ENCODE results near the gene TRAPPC14. TPM values are rescaled to one million over a fixed set of nuclear protein-coding genes. Genes with fewer than 3 reads are reported as not detected.
"Not testable (repeated sequence)": the region's sequence is repeated elsewhere in the genome, so short reads cannot be mapped to it uniquely, and the experiment has no call there.

Gene TRAPPC14, protein sequence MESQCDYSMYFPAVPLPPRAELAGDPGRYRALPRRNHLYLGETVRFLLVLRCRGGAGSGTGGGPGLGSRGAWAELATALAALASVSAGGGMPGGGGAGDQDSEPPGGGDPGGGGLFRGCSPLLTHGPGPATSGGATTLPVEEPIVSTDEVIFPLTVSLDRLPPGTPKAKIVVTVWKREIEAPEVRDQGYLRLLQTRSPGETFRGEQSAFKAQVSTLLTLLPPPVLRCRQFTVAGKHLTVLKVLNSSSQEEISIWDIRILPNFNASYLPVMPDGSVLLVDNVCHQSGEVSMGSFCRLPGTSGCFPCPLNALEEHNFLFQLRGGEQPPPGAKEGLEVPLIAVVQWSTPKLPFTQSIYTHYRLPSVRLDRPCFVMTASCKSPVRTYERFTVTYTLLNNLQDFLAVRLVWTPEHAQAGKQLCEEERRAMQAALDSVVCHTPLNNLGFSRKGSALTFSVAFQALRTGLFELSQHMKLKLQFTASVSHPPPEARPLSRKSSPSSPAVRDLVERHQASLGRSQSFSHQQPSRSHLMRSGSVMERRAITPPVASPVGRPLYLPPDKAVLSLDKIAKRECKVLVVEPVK
- 17.2 TPM for polyA plus RNA-seq (2013, experiment 1 of 2; ENCODE audit: insufficient read length)
- polyA plus RNA-seq (2013, experiment 2 of 2; ENCODE audit: insufficient read length): 10.5 TPM

DNA sequence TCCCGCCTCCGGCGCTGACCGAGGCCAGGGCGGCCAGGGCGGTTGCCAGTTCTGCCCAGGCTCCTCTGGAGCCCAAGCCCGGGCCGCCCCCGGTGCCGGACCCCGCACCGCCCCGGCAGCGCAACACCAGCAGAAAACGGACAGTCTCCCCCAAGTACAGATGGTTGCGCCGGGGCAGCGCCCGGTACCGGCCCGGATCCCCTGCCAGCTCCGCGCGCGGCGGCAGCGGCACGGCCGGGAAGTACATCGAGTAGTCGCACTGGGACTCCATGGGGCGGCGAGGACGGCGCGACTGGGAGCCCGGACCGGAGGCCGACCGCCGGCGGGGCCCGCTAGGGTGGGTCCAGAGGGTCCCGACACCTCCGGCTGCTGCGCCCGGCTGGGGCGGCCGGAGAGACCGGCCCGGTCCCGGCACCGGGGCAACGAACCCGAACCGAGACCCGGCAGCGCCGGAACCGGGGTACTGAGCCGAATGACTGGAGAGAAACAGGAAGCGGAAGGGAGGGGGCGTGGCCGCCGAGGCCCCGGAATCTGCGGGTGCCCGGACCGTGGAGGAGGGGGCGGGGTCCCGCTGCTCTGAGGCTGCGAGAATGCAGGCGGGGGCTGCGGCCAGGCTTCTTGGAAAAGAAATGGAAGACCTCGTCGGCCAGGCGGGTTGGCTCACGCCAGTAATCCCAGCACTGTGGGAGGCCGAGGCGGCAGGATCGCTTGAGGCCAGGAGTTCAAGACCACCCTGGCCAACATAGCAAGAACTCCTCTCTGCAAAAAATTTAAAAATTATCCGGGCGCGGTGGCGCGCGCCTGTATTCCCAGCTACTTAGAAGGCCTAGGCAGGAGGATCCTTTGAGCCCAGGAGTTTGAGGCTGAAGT is at the start of gene TRAPPC14:
TSS of gene TRAPPC14 (minus strand) at position 495 of the 870 bp plus-strand sequence. CDS start at position 271, 224 bp downstream.
- peak; percentile 84 for DNase-seq

DNA sequence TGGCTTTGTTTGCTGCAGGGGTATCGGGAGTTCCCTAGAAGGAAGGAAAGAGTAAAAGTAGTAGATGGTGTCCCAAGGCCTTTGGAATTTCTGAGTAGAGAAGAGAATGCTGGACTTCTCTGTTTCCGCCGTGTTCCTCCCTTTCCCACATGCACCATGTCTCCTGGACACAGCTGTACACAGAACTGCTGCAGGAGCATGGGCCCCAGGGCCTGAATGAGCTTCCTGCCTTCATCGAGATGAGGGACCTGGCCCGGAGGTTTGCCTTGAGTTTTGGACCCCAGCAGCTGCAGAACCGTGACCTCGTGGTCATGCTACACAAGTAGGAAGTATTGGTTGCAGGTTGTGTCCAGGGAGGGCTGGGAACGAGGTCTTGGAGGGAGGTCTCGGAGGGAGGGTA is 45.9 kb upstream of the TRAPPC14 start:
- no peak for DNase-seq

DNA sequence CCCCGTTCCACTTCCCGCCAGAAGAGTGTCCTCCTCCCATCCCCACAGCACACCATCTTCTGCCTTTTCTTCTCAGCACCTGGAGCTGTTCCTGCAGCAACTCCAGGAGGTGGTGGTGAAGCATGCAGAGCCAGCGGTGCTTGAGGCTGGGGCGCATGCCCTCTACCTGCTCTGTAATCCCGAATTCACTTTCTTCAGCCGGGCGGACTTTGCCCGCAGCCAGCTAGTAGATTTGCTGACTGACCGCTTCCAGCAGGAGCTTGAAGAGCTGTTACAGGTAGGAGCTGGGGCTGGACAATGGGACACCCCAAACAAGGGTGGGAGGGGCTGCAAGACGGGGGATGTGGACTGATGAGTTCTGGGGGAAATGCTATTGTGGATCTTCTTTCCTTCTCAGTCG is 42.2 kb upstream of the TRAPPC14 start:
- DNase-seq: no peak

DNA sequence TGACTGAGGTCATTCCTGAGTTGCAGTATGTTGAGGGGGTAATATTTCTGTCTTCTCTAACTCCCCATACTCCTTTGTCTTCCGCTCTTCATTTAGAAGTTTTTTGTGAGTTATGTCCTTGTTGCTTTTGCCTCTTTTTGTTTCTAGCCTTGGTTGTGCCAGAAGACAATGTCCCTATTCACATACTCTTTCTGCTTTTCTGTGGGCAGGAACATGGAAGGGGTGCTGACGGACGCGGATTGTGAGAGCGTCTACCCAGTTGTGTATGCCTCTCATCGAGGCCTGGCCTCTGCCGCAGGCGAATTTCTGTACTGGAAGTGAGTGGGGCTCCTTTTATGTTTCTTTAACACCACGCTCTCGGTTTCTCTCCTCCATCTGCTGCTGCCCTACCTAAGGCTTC is 39.7 kb upstream of the TRAPPC14 start:
- DNase-seq: no peak

DNA sequence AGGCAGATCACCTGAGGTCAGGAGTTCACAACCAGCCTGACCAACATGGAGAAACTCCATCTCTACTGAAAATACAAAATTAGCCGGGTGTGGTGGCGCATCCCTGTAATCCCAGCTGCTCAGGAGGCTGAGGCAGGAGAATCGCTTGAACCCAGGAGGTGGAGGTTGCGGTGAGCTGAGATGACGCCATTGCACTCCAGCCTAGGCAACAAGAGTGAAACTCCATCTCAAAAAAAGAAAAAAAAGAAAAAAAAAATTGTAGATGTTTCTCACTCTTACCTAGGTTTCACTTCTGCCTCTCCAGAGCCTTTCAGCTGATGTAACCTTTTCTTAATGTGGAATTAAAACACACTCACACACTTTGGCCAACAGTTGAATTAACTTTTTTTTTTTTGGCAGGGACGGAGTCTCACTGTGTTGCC is 37.4 kb upstream of the TRAPPC14 start:
- not testable (repeated sequence) for DNase-seq

DNA sequence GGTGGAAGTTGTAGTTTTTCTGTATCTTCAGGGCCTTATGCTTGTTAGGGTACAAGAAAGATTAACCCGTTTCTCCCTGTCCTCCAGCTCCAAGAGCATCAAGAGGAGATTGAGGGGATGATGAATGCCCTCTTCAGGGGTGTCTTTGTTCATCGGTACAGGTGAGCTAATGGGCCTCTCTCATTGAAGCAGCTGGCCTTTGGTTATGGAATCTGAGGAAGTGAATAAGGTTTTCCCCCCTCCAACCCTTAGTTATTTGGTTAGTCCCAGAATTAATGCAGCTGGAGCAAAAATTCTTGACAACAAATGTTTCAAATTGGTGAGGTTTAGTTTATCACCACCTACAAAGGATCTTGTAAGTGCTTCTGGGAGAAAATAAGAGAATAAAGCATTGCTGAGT is 36.7 kb upstream of the TRAPPC14 start:
- no peak for DNase-seq

DNA sequence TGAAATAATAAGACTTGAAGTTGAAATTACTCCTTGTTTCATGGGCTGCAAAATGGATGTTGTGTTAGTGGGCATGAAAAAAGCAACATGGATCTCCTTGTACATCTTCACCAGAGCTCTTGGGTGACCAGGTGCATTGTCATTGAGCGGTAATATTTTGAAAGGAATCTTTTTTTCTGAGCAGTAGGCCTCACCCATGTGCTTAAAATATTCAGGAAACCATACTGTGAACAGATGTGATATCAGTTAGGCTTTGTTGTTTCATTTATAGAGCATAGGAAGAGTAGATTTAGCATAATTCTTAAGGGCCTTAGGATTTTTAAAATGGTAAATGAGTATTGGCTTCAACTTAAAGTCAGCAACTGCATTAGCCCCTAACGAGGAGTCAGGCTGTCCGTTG is 34.4 kb upstream of the TRAPPC14 start:
- DNase-seq: no peak

DNA sequence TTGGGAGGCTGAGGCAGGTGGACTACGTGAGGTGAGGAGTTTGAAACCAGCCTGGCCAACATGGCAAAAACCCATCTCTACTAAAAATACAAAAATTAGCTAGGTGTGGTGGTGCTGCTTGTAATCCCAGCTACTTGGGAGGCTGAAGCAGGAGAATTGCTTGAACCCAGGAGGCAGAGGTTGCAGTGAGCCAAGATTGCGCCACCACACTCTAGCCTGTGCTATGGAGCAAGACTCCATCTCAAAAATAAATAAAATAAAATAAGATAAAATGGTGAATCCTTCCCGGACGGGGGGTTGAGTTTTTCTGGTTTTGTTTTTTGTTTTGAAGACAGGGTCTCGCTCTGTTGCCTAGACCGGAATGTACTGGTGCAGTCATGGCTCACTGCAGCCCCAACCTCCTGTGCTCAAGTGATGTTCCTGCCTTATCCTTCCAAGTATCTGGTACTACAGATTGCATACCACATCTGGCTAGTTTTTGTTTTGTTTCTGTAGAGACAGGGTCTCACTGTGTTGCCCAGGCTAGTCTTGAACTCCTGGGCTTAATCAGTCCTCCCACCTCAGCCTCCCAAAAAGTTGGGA is 33.8 kb upstream of the TRAPPC14 start:
- not testable (repeated sequence) for DNase-seq

DNA sequence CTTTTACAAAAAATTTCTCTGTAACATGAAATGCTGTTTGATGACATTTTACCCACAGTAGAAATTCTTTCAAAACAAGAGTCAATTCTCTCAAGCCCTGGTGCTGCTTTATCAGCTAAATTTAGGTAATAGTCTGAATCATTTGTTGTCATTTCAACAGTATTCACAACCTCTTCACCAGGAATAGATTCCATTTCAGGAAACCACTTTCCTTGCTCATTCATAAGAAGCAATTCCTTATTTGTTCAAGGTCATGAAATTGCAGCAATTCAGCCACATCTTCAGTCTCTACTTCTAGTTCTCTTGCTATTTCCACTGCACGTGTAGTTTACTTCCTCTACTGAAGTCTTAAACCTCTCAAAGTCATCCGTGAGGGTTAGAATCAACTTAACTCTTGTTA is 33.3 kb upstream of the TRAPPC14 start:
- DNase-seq: peak; percentile 59

DNA sequence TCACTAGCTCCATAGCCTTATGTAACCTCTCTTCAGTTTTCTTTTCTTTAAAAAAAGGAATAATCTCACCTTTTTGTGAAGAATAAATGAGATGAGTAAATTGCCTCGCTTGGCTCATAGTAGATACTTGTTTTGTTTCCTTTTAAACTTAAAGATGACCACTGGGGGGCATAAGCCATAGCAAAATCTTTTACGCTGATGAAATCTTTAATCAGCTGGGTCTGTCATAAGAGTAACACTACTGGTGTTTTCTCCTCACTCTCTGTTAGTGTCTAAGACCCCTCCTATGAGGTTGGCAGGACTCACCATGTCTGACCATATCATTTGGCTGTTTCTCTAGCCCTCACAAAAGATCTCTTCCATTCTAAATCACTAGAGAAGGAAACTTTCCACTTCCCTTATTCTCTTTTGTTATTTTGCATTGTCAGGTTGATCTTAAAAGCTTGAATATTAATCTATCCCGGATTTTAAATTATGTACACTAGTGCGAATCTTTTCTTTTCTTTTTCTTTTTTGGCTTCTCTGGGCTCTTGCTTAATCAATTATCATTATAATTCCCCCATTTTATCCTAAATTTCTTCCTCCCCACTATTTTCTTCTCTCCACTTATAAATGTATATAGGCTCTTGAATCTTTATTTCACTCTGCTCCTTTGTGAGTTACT is 31.7 kb upstream of the TRAPPC14 start:
- DNase-seq: peak; percentile 70

DNA sequence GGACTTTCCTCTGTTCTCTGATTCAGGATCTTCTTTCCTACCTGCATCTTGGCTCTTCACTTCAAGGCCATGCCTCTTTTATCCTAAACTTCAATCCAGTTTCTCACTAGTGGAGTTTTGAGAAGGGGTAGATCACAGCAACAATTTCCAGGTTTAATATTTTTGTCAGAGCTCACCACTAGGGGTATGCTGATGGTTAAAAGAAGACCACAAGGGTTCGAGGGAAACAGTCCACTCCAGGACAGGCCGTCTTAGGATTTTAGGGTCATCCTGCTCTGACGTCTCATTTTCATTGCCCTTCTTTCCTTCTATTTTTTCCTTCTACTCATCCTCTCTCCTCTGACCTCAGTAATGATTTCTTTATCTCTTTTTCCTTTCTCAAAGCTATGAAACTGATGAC is 30.5 kb upstream of the TRAPPC14 start:
- no peak for DNase-seq

DNA sequence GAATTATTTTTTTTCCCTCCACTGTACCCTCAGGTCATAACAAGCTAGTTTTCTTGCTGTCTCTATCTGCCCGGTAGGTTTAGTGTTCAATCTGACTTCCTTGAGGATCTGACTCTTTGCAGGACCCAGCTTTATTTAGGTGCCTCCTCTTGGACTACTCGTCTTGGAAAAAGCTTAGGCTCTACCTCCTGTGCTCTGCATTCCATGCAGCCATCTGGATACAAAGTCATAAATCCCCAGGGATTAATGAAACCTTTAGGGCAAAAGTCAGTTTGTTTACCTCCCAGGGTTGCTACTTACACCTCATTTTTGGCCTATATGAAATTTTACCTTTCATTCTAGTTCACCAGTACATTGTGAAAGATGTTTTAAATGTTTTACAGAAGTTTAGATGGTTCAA is 27.2 kb upstream of the TRAPPC14 start:
- DNase-seq: no peak

DNA sequence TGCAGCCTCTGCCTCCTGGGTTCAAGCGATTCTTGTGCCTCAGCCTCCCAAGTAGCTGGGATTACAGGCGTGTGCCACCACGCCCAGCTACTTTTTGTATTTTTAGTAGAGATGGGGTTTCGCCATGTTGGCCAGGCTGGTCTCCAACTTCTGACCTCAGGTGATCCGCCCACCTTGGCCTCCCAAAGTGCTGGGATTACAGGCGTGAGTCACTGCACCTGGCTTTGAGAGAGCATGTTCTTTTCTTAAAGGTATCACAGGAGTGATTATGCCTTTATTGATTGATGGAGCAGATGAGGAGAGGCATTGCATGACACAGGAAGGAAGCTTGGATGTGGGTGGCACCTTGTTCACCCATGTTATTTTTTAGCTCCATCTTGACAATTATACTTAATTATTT is 24.6 kb upstream of the TRAPPC14 start:
- DNase-seq: not testable (repeated sequence)

DNA sequence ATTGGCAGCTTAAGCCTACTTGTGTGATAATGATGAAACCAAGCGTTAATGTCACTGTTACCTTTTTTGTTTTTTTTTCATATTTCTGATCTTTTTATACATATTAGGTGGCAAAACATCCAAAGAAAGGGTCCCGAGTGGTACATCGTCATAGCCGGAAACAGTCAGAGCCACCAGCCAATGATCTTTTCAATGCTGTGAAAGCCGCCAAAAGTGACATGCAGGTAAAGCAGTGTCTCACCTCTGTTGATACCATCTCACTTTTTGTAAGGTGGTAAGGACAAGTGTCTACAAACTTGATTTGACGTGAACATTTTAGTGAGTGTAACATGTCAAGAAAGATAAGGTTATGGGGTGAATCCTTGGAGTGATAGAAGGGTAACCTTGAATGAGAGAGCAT is 24.1 kb upstream of the TRAPPC14 start:
- not testable (repeated sequence) for DNase-seq

DNA sequence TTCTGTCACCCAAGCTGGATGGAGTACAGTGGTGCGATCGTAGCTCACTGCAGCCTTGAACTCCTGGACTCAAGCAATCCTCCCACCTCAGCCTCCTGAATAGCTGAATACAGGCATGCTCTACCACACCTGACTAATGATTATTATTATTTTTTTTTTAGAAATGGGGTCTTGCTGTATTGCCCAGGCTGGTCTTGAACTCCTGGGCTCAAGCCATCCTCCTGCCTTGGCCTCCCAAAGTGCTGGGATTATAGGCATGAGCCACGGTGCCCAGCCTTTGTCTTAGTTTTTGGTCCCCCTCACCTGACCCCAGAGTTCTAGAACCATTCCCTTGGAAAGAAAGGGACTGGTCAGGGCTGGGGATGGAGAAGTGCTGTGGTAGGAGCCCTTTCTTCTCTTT is 21.6 kb upstream of the TRAPPC14 start:
- DNase-seq: not testable (repeated sequence)

DNA sequence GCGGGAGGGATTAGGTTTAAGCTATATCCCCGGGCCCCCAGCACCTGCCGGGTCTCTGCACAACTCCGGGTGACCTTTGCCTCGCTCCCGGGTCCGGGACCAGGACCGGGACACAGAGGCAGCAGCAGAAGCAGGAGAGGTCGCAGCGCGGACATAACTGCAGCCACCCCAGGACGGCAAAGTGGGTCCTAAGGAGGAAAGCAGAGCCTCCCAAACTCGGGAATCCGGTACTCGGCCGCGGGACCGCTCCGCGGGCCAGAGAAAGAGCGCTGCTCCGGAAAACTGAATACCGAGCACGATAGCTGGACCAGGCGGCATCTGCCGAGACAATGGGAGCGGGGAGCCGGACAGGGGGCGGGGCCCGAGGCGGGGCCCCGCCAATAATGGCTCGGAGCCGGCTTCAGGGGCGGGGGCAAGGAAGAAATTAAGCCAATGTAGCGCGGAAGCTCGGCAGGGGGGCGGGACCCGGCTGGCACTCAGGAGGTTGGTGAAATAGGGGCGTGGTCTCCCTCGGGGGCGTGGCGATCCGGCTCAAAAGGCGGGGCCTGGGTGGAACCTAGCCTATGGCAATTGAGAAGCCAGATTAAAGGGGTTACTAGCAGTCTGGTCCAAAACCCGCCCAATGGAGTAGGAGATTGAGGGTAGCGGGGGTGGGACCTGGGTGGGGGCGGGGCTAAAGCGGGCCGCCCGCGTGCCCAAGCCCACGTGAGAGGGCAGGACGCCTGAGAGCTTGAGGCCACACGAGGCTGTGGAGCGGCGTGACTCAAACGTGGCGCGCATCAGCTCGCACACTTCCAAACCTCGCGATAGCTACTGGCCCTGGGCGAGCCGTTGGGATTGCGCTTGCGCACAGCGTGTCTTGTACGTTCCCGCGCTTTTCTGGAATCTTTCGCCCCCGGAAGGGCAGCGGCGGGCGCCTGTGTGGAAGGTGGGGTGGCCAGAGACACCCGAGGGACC is 18.8 kb upstream of the TRAPPC14 start, which contains the start of the genes GPC2 and STAG3:
TSS of gene GPC2 (minus strand) at position 337 of the 957 bp plus-strand sequence. CDS start at position 155, 182 bp downstream.
TSS of gene STAG3 (plus strand) at position 874 of the 957 bp plus-strand sequence. CDS start 2,639 bp downstream, outside the sequence.
- DNase-seq: peak; percentile 97

DNA sequence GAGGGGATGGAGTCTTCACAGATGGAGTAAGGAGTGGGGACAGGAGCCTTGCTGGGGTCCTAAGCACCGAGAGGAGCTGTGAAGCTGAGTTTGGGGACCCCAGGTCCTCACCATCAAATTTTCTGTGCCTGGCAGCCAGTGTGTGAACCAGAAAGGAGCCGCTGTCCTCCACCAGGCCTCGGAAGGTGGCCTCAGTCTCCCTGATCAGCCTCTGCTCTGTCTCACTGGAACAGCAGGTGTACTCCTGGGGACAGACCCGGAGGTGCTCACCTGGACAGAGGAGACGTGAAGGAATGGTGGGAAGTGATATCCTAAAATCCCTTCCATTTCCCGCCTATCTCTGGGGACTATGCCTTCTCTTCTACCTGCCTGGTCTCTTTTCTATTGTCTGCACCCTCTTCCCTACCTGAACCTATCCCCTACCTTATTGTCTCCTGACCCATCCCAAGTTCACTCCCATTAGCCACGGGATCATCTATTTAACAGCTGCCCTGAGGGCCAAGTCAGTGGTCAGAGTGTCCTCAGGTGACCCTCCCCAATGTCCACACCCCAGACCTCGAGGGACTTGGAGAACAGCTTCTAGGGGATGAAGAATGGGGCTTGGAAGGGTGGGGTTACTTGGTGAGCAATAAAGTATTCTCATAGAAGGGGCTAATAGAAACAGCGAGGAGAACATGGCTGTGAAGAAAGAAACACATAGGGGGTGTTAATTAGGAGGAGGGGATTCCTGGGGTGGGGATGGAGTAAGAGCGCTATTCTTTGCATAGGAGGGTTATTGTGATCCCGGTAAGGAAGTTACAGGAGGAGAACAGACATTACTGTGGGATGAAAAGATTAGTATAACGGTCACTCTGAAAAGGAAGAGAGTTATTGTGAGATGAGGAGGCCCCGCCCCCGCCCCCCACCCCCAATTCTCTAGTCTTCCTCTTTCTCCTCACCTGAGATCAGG is 17.8 kb upstream of the TRAPPC14 start:
- no peak for DNase-seq

DNA sequence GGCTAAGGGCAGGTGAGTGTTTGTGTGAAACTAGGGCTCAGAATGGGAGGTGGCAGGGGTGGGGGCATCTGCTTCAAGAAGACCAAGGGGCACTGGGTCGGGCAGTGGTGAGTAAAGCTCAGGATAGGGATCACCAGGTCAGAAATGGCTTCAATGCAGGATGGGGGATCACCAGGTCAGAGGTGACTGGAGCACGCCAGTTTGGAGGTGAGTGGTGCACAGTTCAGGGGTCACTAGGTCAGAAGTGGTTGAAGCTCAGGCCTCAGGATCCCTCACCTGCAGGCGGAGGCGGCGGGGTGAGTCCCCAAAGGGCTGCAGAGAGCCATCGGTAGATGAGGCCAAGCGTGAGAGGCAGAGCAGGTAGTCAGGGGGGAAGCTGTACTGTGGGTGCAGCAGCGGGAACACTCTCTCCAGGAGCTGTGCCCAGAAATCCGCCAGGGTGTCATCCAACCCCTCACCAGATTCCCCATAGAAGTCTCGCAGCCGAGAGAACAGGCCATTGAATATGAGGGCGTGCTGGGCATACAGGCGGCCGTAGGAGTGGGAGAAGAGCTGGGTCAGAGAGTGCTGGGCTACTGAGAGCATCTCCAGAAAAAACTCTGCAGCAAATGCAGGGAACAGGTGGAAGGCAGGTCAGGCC is 16.9 kb upstream of the TRAPPC14 start:
- no peak for DNase-seq

DNA sequence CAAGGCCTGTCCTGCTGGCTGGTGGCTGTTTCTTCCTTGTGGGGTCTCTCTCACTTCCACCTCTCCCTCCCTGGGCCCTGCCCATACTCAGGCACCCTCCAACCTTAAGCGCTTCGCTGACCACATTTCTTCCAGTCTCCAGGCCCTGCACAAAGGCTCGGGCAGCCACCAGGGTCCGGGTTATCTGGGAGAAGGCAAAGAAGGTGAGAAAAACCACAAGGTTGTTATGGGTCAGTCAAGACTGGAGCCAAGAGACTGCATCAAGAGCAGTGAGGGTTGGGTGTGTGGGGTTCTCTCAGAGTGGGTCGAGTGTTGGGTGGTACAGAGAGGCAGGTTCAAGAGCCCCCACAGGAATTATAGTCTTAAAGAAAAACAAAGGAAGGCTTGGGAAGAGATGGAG is 16.1 kb upstream of the TRAPPC14 start:
- DNase-seq: no peak

Measured in fibroblast of skin of back (primary cell).